H9 (cell line): ENCODE results near the gene RPL36. TPM values are rescaled to one million over a fixed set of nuclear protein-coding genes. Genes with fewer than 3 reads are reported as not detected.

Experiments
- DNase-seq: peaks from one replicate; pipeline ENCODE4 v3.0.0-alpha.2; 2017
- H2AFZ ChIP-seq: one replicate; pipeline ENCODE4 v1.6.1; 2013; ENCODE audit warnings: mild to moderate bottlenecking, low read length, control low read depth, moderate library complexity
- H2AK5ac ChIP-seq: 2 replicates; pipeline ENCODE4 v1.6.1; 2013; ENCODE audit warnings: low read length, control low read depth, mixed read lengths; ENCODE audit not compliant: insufficient read length
- H2BK120ac ChIP-seq: one replicate; pipeline ENCODE4 v1.6.1; 2013; ENCODE audit warnings: low read depth, mild to moderate bottlenecking, low read length, control low read depth, inconsistent platforms; ENCODE audit not compliant: poor library complexity, severe bottlenecking
- H2BK12ac ChIP-seq: 2 replicates; pipeline ENCODE4 v1.6.1; 2013; ENCODE audit warnings: low read length, control low read depth, mixed read lengths, low read depth; ENCODE audit not compliant: insufficient read length
- H2BK15ac ChIP-seq: 2 replicates; pipeline ENCODE4 v1.6.1; 2013; ENCODE audit warnings: low read depth, low read length, control low read depth
- H2BK20ac ChIP-seq: one replicate; pipeline ENCODE4 v1.6.1; 2013; ENCODE audit warnings: low read depth, mild to moderate bottlenecking, low read length, control low read depth, inconsistent platforms; ENCODE audit not compliant: poor library complexity, severe bottlenecking
- H2BK5ac ChIP-seq: 2 replicates; pipeline ENCODE4 v1.6.1; 2013; ENCODE audit warnings: low read length, control low read depth, mixed read lengths; ENCODE audit not compliant: insufficient read length
- H3K14ac ChIP-seq: 2 replicates; pipeline ENCODE4 v1.6.1; 2013; ENCODE audit warnings: low read length, control low read depth; ENCODE audit not compliant: insufficient read depth
- H3K18ac ChIP-seq: 2 replicates; pipeline ENCODE4 v1.6.1; 2013; ENCODE audit warnings: low read depth, mild to moderate bottlenecking, mixed read lengths, low read length, control low read depth; ENCODE audit not compliant: insufficient read length
- H3K23ac ChIP-seq: 2 replicates; pipeline ENCODE4 v1.6.1; 2013; ENCODE audit warnings: low read length, control low read depth, mixed read lengths, low read depth; ENCODE audit not compliant: insufficient read length
- H3K23me2 ChIP-seq: 2 replicates; pipeline ENCODE4 v1.6.1; 2013; ENCODE audit warnings: low read depth, mild to moderate bottlenecking, mixed read lengths, low read length, control low read depth; ENCODE audit not compliant: insufficient read length, poor library complexity, severe bottlenecking
- H3K27ac ChIP-seq: 2 replicates; pipeline ENCODE4 v1.5.1; 2013; ENCODE audit warnings: low read length, control low read depth, mixed read lengths, low read depth; ENCODE audit not compliant: insufficient read length
- H3K27me3 ChIP-seq: 2 replicates; pipeline ENCODE4 v1.6.1; 2013; ENCODE audit warnings: low read length, control low read depth, inconsistent platforms; ENCODE audit not compliant: insufficient read depth
- H3K4ac ChIP-seq: 2 replicates; pipeline ENCODE4 v1.6.1; 2013; ENCODE audit warnings: low read depth, mild to moderate bottlenecking, control low read depth, inconsistent platforms, low read length, moderate library complexity
- H3K4me1 ChIP-seq: 2 replicates; pipeline ENCODE4 v1.6.1; 2013; ENCODE audit warnings: low read length, control low read depth, inconsistent platforms; ENCODE audit not compliant: insufficient read depth
- H3K4me2 ChIP-seq: 2 replicates; pipeline ENCODE4 v1.6.1; 2013; ENCODE audit warnings: low read length, control low read depth, mixed read lengths; ENCODE audit not compliant: insufficient read length, insufficient read depth
- H3K56ac ChIP-seq: 2 replicates; pipeline ENCODE4 v1.6.1; 2013; ENCODE audit warnings: low read depth, mild to moderate bottlenecking, mixed read lengths, low read length, control low read depth; ENCODE audit not compliant: insufficient read length
- H3K79me1 ChIP-seq: 2 replicates; pipeline ENCODE4 v1.6.1; 2013; ENCODE audit warnings: low read depth, mild to moderate bottlenecking, moderate library complexity, low read length, control low read depth, inconsistent platforms; ENCODE audit not compliant: insufficient read depth, poor library complexity, severe bottlenecking
- H3K79me2 ChIP-seq: 2 replicates; pipeline ENCODE4 v1.6.1; 2013; ENCODE audit warnings: low read length, control low read depth, inconsistent platforms; ENCODE audit not compliant: insufficient read depth
- H3K9ac ChIP-seq: 2 replicates; pipeline ENCODE4 v1.6.1; 2013; ENCODE audit warnings: low read length, control low read depth, mixed read lengths; ENCODE audit not compliant: insufficient read length; ENCODE audit errors: extremely low read depth
- H3K9me3 ChIP-seq: one replicate; pipeline ENCODE4 v1.6.1; 2013; ENCODE audit warnings: low read depth, low read length, inconsistent platforms; ENCODE audit not compliant: control insufficient read depth
- H3T11ph ChIP-seq: one replicate; pipeline ENCODE4 v1.6.1; 2013; ENCODE audit warnings: mild to moderate bottlenecking, low read length, control low read depth, inconsistent platforms
- H4K20me1 ChIP-seq: one replicate; pipeline ENCODE4 v1.6.1; 2013; ENCODE audit not compliant: control insufficient read depth, insufficient read length, insufficient read depth
- H4K5ac ChIP-seq: 2 replicates; pipeline ENCODE4 v1.6.1; 2013; ENCODE audit warnings: low read depth, mild to moderate bottlenecking, mixed read lengths, low read length, control low read depth; ENCODE audit not compliant: insufficient read length
- H4K8ac ChIP-seq: replicated peaks from 2 replicates; pipeline ENCODE4 v1.6.1; 2013; ENCODE audit warnings: low read length, control low read depth, mixed read lengths, low read depth; ENCODE audit not compliant: insufficient read length
- H4K91ac ChIP-seq: 2 replicates; pipeline ENCODE4 v1.6.1; 2013; ENCODE audit warnings: low read depth, mild to moderate bottlenecking, moderate library complexity, mixed read lengths, low read length, control low read depth; ENCODE audit not compliant: insufficient read length
- H3K27ac Mint-ChIP-seq, 3 experiments: 2 replicates in 2 of 3; 3 replicates in 1 of 3; pipeline ENCODE4 v1.8.0; 2020 to 2021; ENCODE audit warnings: mixed read lengths in 3 of 3, mild to moderate bottlenecking in 1 of 3, moderate library complexity in 1 of 3
- H3K27me3 Mint-ChIP-seq: 2 replicates; pipeline ENCODE4 v1.8.0; 2021; ENCODE audit warnings: low read depth, mild to moderate bottlenecking, moderate library complexity, mixed read lengths
- H3K36me3 Mint-ChIP-seq, 3 experiments: 2 replicates in 2 of 3; 3 replicates in 1 of 3; pipeline ENCODE4 v1.8.0; 2020 to 2021; ENCODE audit warnings: low read depth in 3 of 3, mixed read lengths in 3 of 3; ENCODE audit not compliant: insufficient read depth in 1 of 3
- H3K4me1 Mint-ChIP-seq, 2 experiments: 2 replicates each; pipeline ENCODE4 v1.8.0; 2020; ENCODE audit warnings: mixed read lengths in 2 of 2
- H3K4me3 Mint-ChIP-seq, 2 experiments: 2 replicates in 1 of 2; 3 replicates in 1 of 2; pipeline ENCODE4 v1.8.0; 2020 to 2021; ENCODE audit warnings: mild to moderate bottlenecking in 2 of 2, mixed read lengths in 2 of 2, moderate library complexity in 1 of 2
- H3K9me3 Mint-ChIP-seq, 2 experiments: 2 replicates in 1 of 2; 3 replicates in 1 of 2; pipeline ENCODE4 v1.8.0; 2020; ENCODE audit warnings: mild to moderate bottlenecking in 2 of 2, mixed read lengths in 2 of 2, moderate library complexity in 1 of 2
- CTCF ChIP-seq: fragments of 200-600 bp; sonication (generic); conservative IDR thresholded peaks from 3 replicates; pipeline ENCODE4 v1.8.0; 2021; ENCODE audit warnings: antibody characterized with exemption, mild to moderate bottlenecking
- WGBS: extraction: QIAGEN DNeasy Blood & Tissue Kit; methylation state at CpG from one replicate; pipeline ENCODE4 v1.1.7; 2013; ENCODE audit warnings: missing lambda C conversion rate, low lambda C conversion rate, mixed read lengths; ENCODE audit not compliant: insufficient read length; ENCODE audit errors: extremely low coverage; 5-methylcytosine and 5-hydroxymethylcytosine counted together
- total RNA-seq: library from RNA; stranded (reverse); gene quantifications from 2 replicates; pipeline ENCODE4 v1.2.1, GENCODE V29; 2021

RPL36 gene
- total RNA-seq, 1 experiment from 2014 or later, result 1,074 TPM

GRCh38 chr19:5664515-5664914 lies 25.6 kb upstream of the RPL36 start:
- H2BK15ac ChIP-seq, result no peak overlapping the region
- H3K9me3 ChIP-seq, result no peaks in the 10 kb centered on the region
- H3K4ac ChIP-seq, result no peak overlapping the region
- H3K23me2 ChIP-seq, result no peaks in the 10 kb centered on the region
- no peak overlapping the region for H4K91ac ChIP-seq
- Mint-ChIP-seq H3K9me3 (no peaks in the 10 kb centered on the region), H3K4me3 (no peak overlapping the region), H3K36me3 (peaks cover 48 to 96% (median 85%) of the 10 kb centered on the region in 3 experiments; a peak in 6 of 7 replicates), H3K27ac (peak overlapping the region in 1 of 3 experiments; percentile 77; a peak in 1 of 7 replicates), H3K4me1 (peaks cover 7 to 14% of the 10 kb centered on the region in 2 experiments), H3K27me3 (no peaks in the 10 kb centered on the region; the same call in 1 of the 2 replicates)
- H4K5ac ChIP-seq, result no peak overlapping the region
- H3K27me3 ChIP-seq, result no peaks in the 10 kb centered on the region
- H3K4me2 ChIP-seq, result no peak overlapping the region
- no peak overlapping the region for H4K8ac ChIP-seq
- no peak overlapping the region for H3T11ph ChIP-seq
- H2BK12ac ChIP-seq, result no peak overlapping the region
- no peak overlapping the region for H3K56ac ChIP-seq
- H2BK120ac ChIP-seq, result no peak overlapping the region
- TF ChIP-seq CTCF, result no peak
- no peak overlapping the region for H3K9ac ChIP-seq
- H3K27ac ChIP-seq, result no peak overlapping the region
- no CpG with 5 or more reads among the region's 2 CpGs for WGBS
- no peak overlapping the region for H3K18ac ChIP-seq
- no peak overlapping the region for H3K23ac ChIP-seq
- H3K79me1 ChIP-seq, result no peaks in the 10 kb centered on the region
- no peak overlapping the region for H2AK5ac ChIP-seq
- DNase-seq, result no peak
- no peak overlapping the region for H2AFZ ChIP-seq
- peaks cover 4% of the 10 kb centered on the region for H4K20me1 ChIP-seq
- H3K4me1 ChIP-seq, result no peaks in the 10 kb centered on the region
- H3K14ac ChIP-seq, result no peak overlapping the region
- H2BK20ac ChIP-seq, result no peak overlapping the region
- no peak overlapping the region for H2BK5ac ChIP-seq
- no peaks in the 10 kb centered on the region; the same call in 1 of the 2 replicates for H3K79me2 ChIP-seq
